OCI-LY7 (cell line): ENCODE results near the gene BNIP3. TPM values are rescaled to one million over a fixed set of nuclear protein-coding genes. Genes with fewer than 3 reads are reported as not detected.

Experiments used
- BruUV-seq: library from RNA; stranded (reverse); fragments of 400-500 nt; replicated peaks from 2 replicates; lab custom pipeline; 2021; lab: Mats Ljungman, UMichigan
- CTCF ChIA-PET: fragments of 300-600 bp; sonication (Branson Sonifier 250); formaldehyde crosslinking; loops from one replicate; lab custom pipeline; 2022; ENCODE audit warnings: antibody characterized with exemption; ENCODE audit not compliant: unreplicated experiment; lab: Charles Lee
- POLR2A ChIA-PET: fragments of 300-600 bp; sonication (Branson Sonifier 250); formaldehyde crosslinking; loops from one replicate; lab custom pipeline; 2022; ENCODE audit warnings: antibody characterized with exemption; lab: Charles Lee
- DNase-seq: peaks from one replicate; pipeline ENCODE4 v3.0.0-alpha.2; 2015; ENCODE audit warnings: low spot score
- H2AFZ ChIP-seq: fragments of 200-600 bp; sonication (generic), shearing (Covaris generic); 2 replicates; pipeline ENCODE4 v1.6.1; 2014; ENCODE audit warnings: mild to moderate bottlenecking, antibody characterized with exemption, low read length, moderate library complexity
- H3K27ac ChIP-seq: fragments of 200-600 bp; sonication (generic); 2 replicates; pipeline ENCODE4 v1.5.1; 2014; ENCODE audit warnings: mixed run types, low read depth, mild to moderate bottlenecking, moderate library complexity, low read length, inconsistent platforms; ENCODE audit not compliant: poor library complexity, severe bottlenecking
- H3K36me3 ChIP-seq: fragments of 200-600 bp; sonication (generic); 2 replicates; pipeline ENCODE4 v1.6.1; 2014; ENCODE audit warnings: mild to moderate bottlenecking, antibody characterized with exemption, low read length, moderate library complexity, mixed read lengths; ENCODE audit not compliant: insufficient read depth
- H3K4me1 ChIP-seq: fragments of 200-600 bp; sonication (generic); 2 replicates; pipeline ENCODE4 v1.5.1; 2014; ENCODE audit warnings: mild to moderate bottlenecking, low read length; ENCODE audit not compliant: insufficient read depth, poor library complexity, severe bottlenecking
- H3K4me2 ChIP-seq: fragments of 200-600 bp; sonication (generic); 2 replicates; pipeline ENCODE4 v1.6.1; 2014; ENCODE audit warnings: mild to moderate bottlenecking, low read length
- H3K4me3 ChIP-seq: fragments of 200-600 bp; sonication (generic); 2 replicates; pipeline ENCODE4 v1.5.1; 2014; ENCODE audit warnings: mild to moderate bottlenecking, low read depth, low read length; ENCODE audit not compliant: poor library complexity, severe bottlenecking
- H3K79me2 ChIP-seq: fragments of 200-600 bp; sonication (generic); 2 replicates; pipeline ENCODE4 v1.6.1; 2016; ENCODE audit warnings: low read depth, mild to moderate bottlenecking, low read length, moderate library complexity, mixed read lengths; ENCODE audit not compliant: insufficient read depth
- H3K9me2 ChIP-seq: fragments of 200-600 bp; sonication (generic); 2 replicates; pipeline ENCODE4 v1.6.1; 2016; ENCODE audit warnings: mild to moderate bottlenecking, low read length, mixed read lengths; ENCODE audit not compliant: insufficient read depth
- H3K9me3 ChIP-seq: fragments of 200-600 bp; sonication (generic); 2 replicates; pipeline ENCODE4 v1.6.1; 2014; ENCODE audit warnings: mild to moderate bottlenecking, mixed run types, low read length, mixed read lengths
- H4K20me1 ChIP-seq: fragments of 200-600 bp; sonication (generic); 2 replicates; pipeline ENCODE4 v1.6.1; 2014; ENCODE audit warnings: mild to moderate bottlenecking, antibody characterized with exemption, low read length, moderate library complexity, mixed read lengths; ENCODE audit not compliant: insufficient read depth
- EZH2phosphoT487 ChIP-seq: fragments of 200-600 bp; sonication (generic); IDR thresholded peaks from 2 replicates; pipeline ENCODE4 v1.6.1; 2018; ENCODE audit warnings: low read depth, borderline replicate concordance, mild to moderate bottlenecking, mixed run types, antibody characterized with exemption, low read length, moderate library complexity, mixed read lengths
- intact Hi-C: fragments of 100-400 bp; cut with micrococcal nuclease; formaldehyde crosslinking; loops from one replicate; pipeline ENCODE4 v1.10.0; 2022; ENCODE audit not compliant: unreplicated experiment
- total RNA-seq, 2 experiments: library from RNA; depleted of rRNA in 1 of 2; stranded (reverse); fragments of >200 nt in 1 of 2; shearing (Covaris generic) in 1 of 2; gene quantifications; 2 replicates each; pipeline ENCODE4 v1.2.3, GENCODE V29; 2014 to 2022
- TF ChIP-seq, protein P1 (sequence below): fragments of 200-600 bp; sonication (generic); conservative IDR thresholded peaks from 2 replicates; pipeline ENCODE4 v1.5.1; 2014; ENCODE audit warnings: mild to moderate bottlenecking, antibody characterized with exemption, low read length, moderate library complexity, mixed read lengths

BNIP3 gene
- total RNA-seq, 2 experiments from 2014 or later: 60.1 to 99.8 TPM

GRCh38 chr10:131980761-131981428 is 828 bp downstream of the BNIP3 start:
- ChIA-PET POLR2A (interaction anchor here (0.6 kb wide), 1 partner anchor 149 kb away, joined by 3 read pairs; no protein-coding TSS in a partner anchor), CTCF (no interaction called here)
- TF ChIP-seq, protein P1, sequence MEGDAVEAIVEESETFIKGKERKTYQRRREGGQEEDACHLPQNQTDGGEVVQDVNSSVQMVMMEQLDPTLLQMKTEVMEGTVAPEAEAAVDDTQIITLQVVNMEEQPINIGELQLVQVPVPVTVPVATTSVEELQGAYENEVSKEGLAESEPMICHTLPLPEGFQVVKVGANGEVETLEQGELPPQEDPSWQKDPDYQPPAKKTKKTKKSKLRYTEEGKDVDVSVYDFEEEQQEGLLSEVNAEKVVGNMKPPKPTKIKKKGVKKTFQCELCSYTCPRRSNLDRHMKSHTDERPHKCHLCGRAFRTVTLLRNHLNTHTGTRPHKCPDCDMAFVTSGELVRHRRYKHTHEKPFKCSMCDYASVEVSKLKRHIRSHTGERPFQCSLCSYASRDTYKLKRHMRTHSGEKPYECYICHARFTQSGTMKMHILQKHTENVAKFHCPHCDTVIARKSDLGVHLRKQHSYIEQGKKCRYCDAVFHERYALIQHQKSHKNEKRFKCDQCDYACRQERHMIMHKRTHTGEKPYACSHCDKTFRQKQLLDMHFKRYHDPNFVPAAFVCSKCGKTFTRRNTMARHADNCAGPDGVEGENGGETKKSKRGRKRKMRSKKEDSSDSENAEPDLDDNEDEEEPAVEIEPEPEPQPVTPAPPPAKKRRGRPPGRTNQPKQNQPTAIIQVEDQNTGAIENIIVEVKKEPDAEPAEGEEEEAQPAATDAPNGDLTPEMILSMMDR: no peak
- no peak for TF ChIP-seq EZH2phosphoT487
- DNase-seq: no peak
- no peaks in the 10 kb centered on the region for H3K9me3 ChIP-seq
- intact Hi-C loops: loop anchor here (1.0 to 10.0 kb wide), 2 partner anchors 81 to 164 kb away; no protein-coding TSS in a partner anchor
- peak overlapping the region; percentile 83 for H3K4me3 ChIP-seq
- H3K36me3 ChIP-seq: peaks cover 21% of the 10 kb centered on the region; the same call in 1 of the 2 replicates
- H3K4me2 ChIP-seq: peak overlapping the region; percentile 70
- BruUV-seq: TSS peak; percentile 66
- peaks cover 6% of the 10 kb centered on the region; the same call in 1 of the 2 replicates for H4K20me1 ChIP-seq
- peaks cover 45% of the 10 kb centered on the region; the same call in 1 of the 2 replicates for H3K79me2 ChIP-seq
- H2AFZ ChIP-seq: peak overlapping the region; percentile 38; the same call in 1 of the 2 replicates
- peaks cover 28% of the 10 kb centered on the region for H3K4me1 ChIP-seq
- H3K9me2 ChIP-seq: no peaks in the 10 kb centered on the region
- H3K27ac ChIP-seq: no peak overlapping the region

GRCh38 chr10:131980321-131980720 is 1.4 kb downstream of the BNIP3 start:
- H3K4me1 ChIP-seq: peaks cover 28% of the 10 kb centered on the region
- H3K4me3 ChIP-seq: peak overlapping the region; percentile 83
- POLR2A ChIA-PET: interaction anchor here (0.6 kb wide), 1 partner anchor 150 kb away, joined by 3 read pairs; no protein-coding TSS in a partner anchor
- TF ChIP-seq, protein P1: no peak
- no peak for TF ChIP-seq EZH2phosphoT487
- peaks cover 6% of the 10 kb centered on the region; the same call in 1 of the 2 replicates for H4K20me1 ChIP-seq
- H2AFZ ChIP-seq: no peak overlapping the region
- peak overlapping the region; percentile 70 for H3K4me2 ChIP-seq
- CTCF ChIA-PET: no interaction called here
- intact Hi-C loops: loop anchor here (10.0 kb wide), 1 partner anchor 164 kb away; no protein-coding TSS in a partner anchor
- no peaks in the 10 kb centered on the region for H3K9me2 ChIP-seq
- BruUV-seq: no TSS peak
- peaks cover 48% of the 10 kb centered on the region; the same call in 1 of the 2 replicates for H3K79me2 ChIP-seq
- H3K36me3 ChIP-seq: peaks cover 23% of the 10 kb centered on the region; the same call in 1 of the 2 replicates
- DNase-seq: no peak
- no peaks in the 10 kb centered on the region for H3K9me3 ChIP-seq
- no peak overlapping the region for H3K27ac ChIP-seq
